Esophagus squamous epithelium (tissue), 5 donors: ENCODE data around the gene HDDC2. TPM values are rescaled to one million over a fixed set of nuclear protein-coding genes. Genes with fewer than 3 reads are reported as not detected.

Experiments
- DNase-seq: peaks from one replicate; lab custom pipeline; 2025; lab: John Stamatoyannopoulos, UW
- H3K27ac ChIP-seq, 4 donors: fragments of 200-600 bp; sonication (generic); one replicate each; pipeline ENCODE4 v1.5.1; 2016 to 2019; ENCODE audit warnings: mild to moderate bottlenecking in 1 of 4
- H3K27me3 ChIP-seq, 4 donors: fragments of 200-600 bp; sonication (generic); 1 replicate in 3 of 4; 2 replicates in 1 of 4; pipeline versions ENCODE4 v1.5.1 to v1.6.0; 2017 to 2021; ENCODE audit warnings: antibody characterized with exemption in 1 of 4
- H3K36me3 ChIP-seq, 3 donors: fragments of 200-600 bp; sonication (generic); one replicate each; pipeline ENCODE4 v1.5.1; 2016 to 2019
- H3K4me1 ChIP-seq, 3 donors: fragments of 200-600 bp; sonication (generic); one replicate each; pipeline ENCODE4 v1.5.1; 2017 to 2019
- H3K4me3 ChIP-seq, 4 donors: fragments of 200-600 bp; sonication (generic); 1 replicate in 3 of 4; 2 replicates in 1 of 4; pipeline ENCODE4 v1.5.1; 2016 to 2019; ENCODE audit warnings: mild to moderate bottlenecking in 2 of 4, moderate library complexity in 1 of 4
- H3K9me3 ChIP-seq, 3 donors: fragments of 200-600 bp; sonication (generic); one replicate each; pipeline ENCODE4 v1.5.1; 2016 to 2019
- CTCF ChIP-seq, 6 experiments: fragments of 450-650 bp in 4 of 6; fragments of 200-600 bp in 2 of 6; sonication (generic) in 2 of 6; IDR thresholded peaks; one replicate each; pipeline ENCODE4 v1.5.1; 2016 to 2019; ENCODE audit warnings: antibody characterized with exemption in 6 of 6, mild to moderate bottlenecking in 4 of 6, moderate library complexity in 4 of 6
- POLR2A ChIP-seq, 4 donors: fragments of 450-650 bp; IDR thresholded peaks; one replicate each; pipeline ENCODE4 v1.6.1; 2017; ENCODE audit warnings: antibody characterized with exemption in 4 of 4, mild to moderate bottlenecking in 4 of 4, moderate library complexity in 3 of 4
- WGBS, 2 donors: methylation state at CpG; one replicate each; pipeline ENCODE4 v1.1.5; 2018; 5-methylcytosine and 5-hydroxymethylcytosine counted together
- intact Hi-C: fragments of 100-400 bp; cut with DNase I; formaldehyde crosslinking; loops from one replicate; pipeline ENCODE4 v1.15.0; 2022
- total RNA-seq, 4 donors: library from RNA; depleted of rRNA; stranded (reverse); fragments of >200 nt; gene quantifications; one replicate each; pipeline ENCODE4 v1.1.0, GENCODE V29; 2016
- donor health status: DM: yes; HTN: yes; CAD: no.

The HDDC2 gene
- total RNA-seq, 4 donors from 2014 or later: 49.2 to 84.7 (median 53.3) TPM

- H3K36me3 ChIP-seq: no peaks in the 10 kb centered on the region
- 73 to 92% methylated on average over 1 of the region's 1 CpG for WGBS, 2 donors
- no peak for DNase-seq
- no peak overlapping the region for H3K4me3 ChIP-seq
- H3K27me3 ChIP-seq: peaks cover 0 to 17% (median 1%) of the 10 kb centered on the region in 4 donors
- no peaks in the 10 kb centered on the region for H3K4me1 ChIP-seq
- H3K9me3 ChIP-seq: no peaks in the 10 kb centered on the region
- intact Hi-C loops: no loop called here
- TF ChIP-seq POLR2A (IDR thresholded peaks at IDR 0.05) (no peak), CTCF (IDR thresholded peaks at IDR 0.05) (no peak)
- no peak overlapping the region for H3K27ac ChIP-seq
Observed at GRCh38 chr6:125332664-125333063, 30.9 kb upstream of the HDDC2 start.

- intact Hi-C loops: no loop called here
- H3K4me3 ChIP-seq: no peak overlapping the region
- TF ChIP-seq POLR2A (IDR thresholded peaks at IDR 0.05) (no peak), CTCF (IDR thresholded peaks at IDR 0.05) (no peak)
Observed at GRCh38 chr6:125325586-125325985, 23.8 kb upstream of the HDDC2 start.

GRCh38 chr6:125323376-125323775 is 21.6 kb upstream of the HDDC2 start:
- no peak for DNase-seq
- H3K4me3 ChIP-seq: no peak overlapping the region
- intact Hi-C loops: no loop called here
- no peaks in the 10 kb centered on the region for H3K36me3 ChIP-seq
- no peak overlapping the region for H3K27ac ChIP-seq
- H3K27me3 ChIP-seq: peaks cover 0 to 13% (median 0%) of the 10 kb centered on the region in 4 donors
- WGBS, 2 donors: 89 to 100% methylated on average over 2 of the region's 2 CpGs
- H3K4me1 ChIP-seq: no peaks in the 10 kb centered on the region
- H3K9me3 ChIP-seq: no peaks in the 10 kb centered on the region
- TF ChIP-seq POLR2A (IDR thresholded peaks at IDR 0.05) (no peak), CTCF (IDR thresholded peaks at IDR 0.05) (no peak)

More at GRCh38 chr6:125325586-125325985, 23.8 kb upstream of the HDDC2 start:
- no peak for DNase-seq
- Histone ChIP-seq H3K4me1 (no peaks in the 10 kb centered on the region), H3K9me3 (no peaks in the 10 kb centered on the region), H3K36me3 (no peaks in the 10 kb centered on the region), H3K27ac (no peak overlapping the region), H3K27me3 (peaks cover 0 to 13% (median 0%) of the 10 kb centered on the region in 4 donors)
- 63 to 66% methylated on average over 2 of the region's 2 CpGs for WGBS, 2 donors

- intact Hi-C loops: loop anchor here (10.0 kb wide), 1 partner anchor 638 kb away; the partner anchor contains the start of gene HINT3
- no peak for DNase-seq
- Histone ChIP-seq H3K36me3 (no peaks in the 10 kb centered on the region), H3K27me3 (peaks cover 0 to 4% (median 0%) of the 10 kb centered on the region in 4 donors), H3K4me3 (no peak overlapping the region), H3K9me3 (no peaks in the 10 kb centered on the region), H3K4me1 (no peaks in the 10 kb centered on the region), H3K27ac (no peak overlapping the region)
- 87 to 92% methylated on average over 7 to 9 of the region's 9 CpGs for WGBS, 2 donors
- no peak for TF ChIP-seq POLR2A (IDR thresholded peaks at IDR 0.05)
- TF ChIP-seq CTCF (IDR thresholded peaks at IDR 0.05): no peak
Observed at GRCh38 chr6:125316621-125317020, 14.9 kb upstream of the HDDC2 start.

GRCh38 chr6:125315548-125315947 is 13.8 kb upstream of the HDDC2 start:
- H3K9me3 ChIP-seq: no peaks in the 10 kb centered on the region
- no peak overlapping the region for H3K4me3 ChIP-seq
- H3K27me3 ChIP-seq: peaks cover 0 to 4% (median 0%) of the 10 kb centered on the region in 4 donors
- peaks cover 0 to 4% (median 0%) of the 10 kb centered on the region in 3 donors for H3K4me1 ChIP-seq
- intact Hi-C loops: loop anchor here (10.0 kb wide), 1 partner anchor 639 kb away; the partner anchor contains the start of gene HINT3
- no peak overlapping the region for H3K27ac ChIP-seq
- TF ChIP-seq POLR2A (IDR thresholded peaks at IDR 0.05): no peak
- no peak for TF ChIP-seq CTCF (IDR thresholded peaks at IDR 0.05)
- no peak for DNase-seq
- whole genome bisulfite sequencing, 2 donors: 82 to 87% methylated on average over 5 of the region's 5 CpGs
- H3K36me3 ChIP-seq: no peaks in the 10 kb centered on the region
